ENCODE measurements around the gene FXYD6. TPM values are rescaled to one million over a fixed set of nuclear protein-coding genes. Genes with fewer than 3 reads are reported as not detected.
"Not testable (repeated sequence)": the region's sequence is repeated elsewhere in the genome, so short reads cannot be mapped to it uniquely, and the experiment has no call there.

Gene FXYD6
- total and polyA plus RNA-seq, 3 experiments from 2014 or later, result 0.11 TPM; not detected in 2

DNA sequence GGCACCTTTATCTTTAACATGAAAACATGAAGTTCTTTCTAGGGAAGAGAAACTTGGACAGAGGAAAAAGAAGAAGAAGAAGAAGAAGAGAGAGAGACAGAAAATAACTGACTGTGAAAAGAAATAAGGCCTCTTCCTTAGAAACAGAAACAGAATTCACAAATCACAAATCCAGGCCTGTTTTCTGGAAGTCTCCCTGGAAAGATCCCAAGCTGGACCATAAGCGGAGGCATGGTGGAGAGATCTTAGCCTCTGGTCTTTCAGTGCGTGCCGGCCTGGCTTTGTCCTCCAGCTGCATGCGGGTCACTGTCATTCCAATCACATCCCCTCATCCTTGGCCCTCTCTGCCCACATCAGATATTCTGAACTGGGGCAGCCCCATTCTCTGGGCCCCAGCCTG lies 6.9 kb downstream of the FXYD6 start:
- Mint-ChIP-seq H3K4me3 (no peak overlapping the region), H3K9me3 (no peaks in the 10 kb centered on the region), H3K4me1 (peaks cover 0 to 12% (median 7%) of the 10 kb centered on the region in 3 donors), H3K27ac (peak overlapping the region in 2 of 8 donors; percentile 3 to 63), H3K36me3 (no peaks in the 10 kb centered on the region), H3K27me3 (peaks cover 23 to 58% of the 10 kb centered on the region in 2 donors)
- Histone ChIP-seq H3K27me3 (ENCODE audit: insufficient read depth, low read length, poor library complexity, severe bottlenecking) (peaks cover 16% of the 10 kb centered on the region), H3K27ac (ENCODE audit: low read depth, low read length) (no peak overlapping the region), H3K4me1 (ENCODE audit: insufficient read depth, low read length) (peaks cover 13% of the 10 kb centered on the region), H3K4me3 (ENCODE audit: low read length) (no peak overlapping the region), H3K9me3 (ENCODE audit: low read length) (no peaks in the 10 kb centered on the region), H3K36me3 (ENCODE audit: insufficient read depth, low read length) (no peaks in the 10 kb centered on the region)
- ChIA-PET POLR2A (no interaction called here), CTCF (no interaction called here)
- no peak for DNase-seq

DNA sequence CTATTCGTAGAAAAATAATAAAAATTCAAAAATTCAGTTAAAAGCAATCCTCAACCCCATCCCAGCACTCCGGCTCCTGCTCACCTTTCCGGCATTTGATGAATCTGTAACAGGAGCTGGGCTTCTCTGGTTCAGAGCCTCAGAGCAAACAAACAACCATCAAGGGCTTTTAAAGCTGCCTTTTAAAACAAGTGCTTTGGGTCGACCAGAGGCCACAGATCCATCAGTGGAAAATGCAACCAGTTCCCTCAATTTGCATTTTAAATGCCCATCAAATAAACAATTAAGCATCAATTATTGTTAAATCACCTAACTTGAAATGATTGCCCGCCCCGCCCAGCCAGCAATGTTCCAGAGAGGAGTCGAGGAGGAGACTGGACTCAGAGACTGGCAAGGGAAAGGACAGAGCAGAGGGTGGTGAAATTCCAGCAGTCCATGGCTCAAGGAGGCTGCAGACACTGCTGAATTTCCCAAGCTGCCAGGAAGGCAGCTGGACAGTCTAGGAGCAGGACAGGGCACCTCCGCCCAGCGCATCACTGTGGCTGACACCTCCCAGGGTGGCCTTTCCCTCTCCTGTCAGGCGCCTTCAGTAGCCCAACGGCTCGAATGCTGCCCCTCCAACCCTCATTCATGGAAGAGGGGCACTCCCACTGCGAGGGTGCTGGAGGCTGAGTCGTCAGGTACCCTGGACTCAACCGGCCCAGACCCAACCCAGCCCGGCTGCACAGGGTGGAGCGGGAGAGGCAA lies 7.5 kb downstream of the FXYD6 start:
- ChIA-PET CTCF (no interaction called here), POLR2A (no interaction called here)
- Histone ChIP-seq H3K27me3 (ENCODE audit: insufficient read depth, low read length, poor library complexity, severe bottlenecking) (peaks cover 10% of the 10 kb centered on the region), H3K9me3 (ENCODE audit: low read length) (no peaks in the 10 kb centered on the region), H3K4me1 (ENCODE audit: insufficient read depth, low read length) (peaks cover 13% of the 10 kb centered on the region), H3K36me3 (ENCODE audit: insufficient read depth, low read length) (no peaks in the 10 kb centered on the region), H3K27ac (ENCODE audit: low read depth, low read length) (no peak overlapping the region), H3K4me3 (ENCODE audit: low read length) (no peak overlapping the region)
- H3K36me3 Mint-ChIP-seq, result no peaks in the 10 kb centered on the region
- H3K4me3 Mint-ChIP-seq, result no peak overlapping the region
- DNase-seq, result no peak
- H3K27ac Mint-ChIP-seq, result peak overlapping the region in 2 of 8 donors; percentile 3 to 63
- H3K4me1 Mint-ChIP-seq, result peaks cover 0 to 7% (median 3%) of the 10 kb centered on the region in 3 donors
- H3K27me3 Mint-ChIP-seq, result peaks cover 17 to 53% of the 10 kb centered on the region in 2 donors
- no peaks in the 10 kb centered on the region for H3K9me3 Mint-ChIP-seq

DNA sequence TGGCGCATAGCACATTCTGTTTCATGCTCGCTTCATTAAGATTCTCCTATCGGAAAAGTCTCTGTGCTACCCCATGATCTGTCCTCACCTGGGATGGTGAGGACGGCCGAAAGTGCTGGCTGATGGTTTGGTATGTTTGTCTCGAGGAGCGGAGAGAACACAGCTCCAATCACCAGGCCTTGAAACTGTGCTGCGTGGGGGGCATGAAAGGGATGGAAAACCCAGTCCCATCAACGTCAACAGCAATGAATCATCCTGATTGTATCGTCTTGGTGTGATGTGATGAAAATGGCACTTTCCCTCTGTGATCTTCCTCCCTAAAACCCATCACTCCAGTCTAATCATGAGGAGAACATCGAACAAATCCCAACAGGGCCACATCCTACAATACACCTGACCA lies 8.4 kb downstream of the FXYD6 start:
- H3K36me3 ChIP-seq (ENCODE audit: insufficient read depth, low read length), result no peaks in the 10 kb centered on the region
- H3K9me3 Mint-ChIP-seq, result no peaks in the 10 kb centered on the region
- H3K9me3 ChIP-seq (ENCODE audit: low read length), result no peaks in the 10 kb centered on the region
- no peak overlapping the region for H3K27ac Mint-ChIP-seq
- H3K27ac ChIP-seq (ENCODE audit: low read depth, low read length), result no peak overlapping the region
- CTCF ChIA-PET, result no interaction called here
- peaks cover 13 to 44% of the 10 kb centered on the region in 2 donors for H3K27me3 Mint-ChIP-seq
- H3K4me1 ChIP-seq (ENCODE audit: insufficient read depth, low read length), result peaks cover 5% of the 10 kb centered on the region
- POLR2A ChIA-PET, result no interaction called here
- H3K4me3 Mint-ChIP-seq, result no peak overlapping the region
- H3K4me3 ChIP-seq (ENCODE audit: low read length), result no peak overlapping the region
- peaks cover 0 to 2% (median 1%) of the 10 kb centered on the region in 3 donors for H3K4me1 Mint-ChIP-seq
- no peak for DNase-seq
- peaks cover under 1% of the 10 kb centered on the region for H3K27me3 ChIP-seq (ENCODE audit: insufficient read depth, low read length, poor library complexity, severe bottlenecking)
- no peaks in the 10 kb centered on the region for H3K36me3 Mint-ChIP-seq

DNA sequence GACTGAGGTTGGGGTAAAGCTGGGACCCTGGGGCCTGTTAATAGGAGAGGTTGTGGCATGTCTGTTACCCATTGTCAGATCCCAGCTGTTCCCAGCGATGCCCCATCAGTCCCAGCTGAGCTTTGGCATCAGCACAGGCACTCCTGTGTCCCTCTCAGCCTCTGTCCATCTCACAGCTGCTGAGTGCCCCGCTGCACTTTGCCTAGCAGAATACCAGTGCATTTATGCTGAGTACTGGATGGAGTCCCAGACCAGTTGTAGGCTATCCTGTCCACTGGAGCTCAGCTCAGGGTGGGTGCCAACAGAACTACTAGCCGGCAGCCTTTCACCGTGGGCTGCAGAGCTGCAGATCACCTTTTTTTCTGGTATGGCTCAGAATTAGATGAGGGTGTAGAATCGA lies 9.9 kb downstream of the FXYD6 start:
- Mint-ChIP-seq H3K9me3 (no peaks in the 10 kb centered on the region), H3K27ac (no peak overlapping the region), H3K36me3 (no peaks in the 10 kb centered on the region), H3K4me1 (no peaks in the 10 kb centered on the region), H3K4me3 (no peak overlapping the region), H3K27me3 (peaks cover 2 to 30% of the 10 kb centered on the region in 2 donors)
- Histone ChIP-seq H3K4me1 (ENCODE audit: insufficient read depth, low read length) (no peaks in the 10 kb centered on the region), H3K27ac (ENCODE audit: low read depth, low read length) (no peak overlapping the region), H3K36me3 (ENCODE audit: insufficient read depth, low read length) (no peaks in the 10 kb centered on the region), H3K9me3 (ENCODE audit: low read length) (no peaks in the 10 kb centered on the region), H3K4me3 (ENCODE audit: low read length) (no peak overlapping the region), H3K27me3 (ENCODE audit: insufficient read depth, low read length, poor library complexity, severe bottlenecking) (no peaks in the 10 kb centered on the region)
- CTCF ChIA-PET, result interaction anchor here (1.2 to 1.4 kb wide), 2 partner anchors 10 to 23 kb away, joined by 3 to 4 read pairs; partner anchors contain the start of gene FXYD6
- no peak for DNase-seq
- POLR2A ChIA-PET, result interaction anchor here (1.2 kb wide), 1 partner anchor 135 kb away, joined by 3 read pairs; no protein-coding TSS in a partner anchor

DNA sequence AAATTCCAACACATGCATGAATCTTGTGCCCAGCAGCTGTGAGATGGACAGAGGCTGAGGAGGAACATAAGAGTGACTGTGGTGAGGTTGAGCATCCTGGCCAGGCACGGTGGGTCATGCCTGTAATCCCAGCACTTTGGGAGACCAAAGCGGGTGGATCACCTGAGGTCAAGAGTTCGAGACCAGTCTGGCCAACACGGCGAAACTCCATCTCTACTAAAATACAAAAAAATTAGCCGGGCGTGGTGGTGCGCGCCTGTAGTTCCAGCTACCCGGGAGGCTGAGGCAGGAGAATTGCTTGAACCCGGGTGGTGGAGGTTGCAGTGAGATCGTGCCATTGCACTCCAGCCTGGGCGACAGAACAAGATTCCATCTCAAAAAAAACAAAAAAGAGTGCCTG lies 10.9 kb downstream of the FXYD6 start:
- H3K27ac ChIP-seq (ENCODE audit: low read depth, low read length); H3K36me3 Mint-ChIP-seq; POLR2A ChIA-PET; H3K27me3 ChIP-seq (ENCODE audit: insufficient read depth, low read length, poor library complexity, severe bottlenecking); H3K9me3 Mint-ChIP-seq; H3K4me1 ChIP-seq (ENCODE audit: insufficient read depth, low read length); DNase-seq; H3K4me3 Mint-ChIP-seq; H3K4me1 Mint-ChIP-seq; H3K9me3 ChIP-seq (ENCODE audit: low read length); H3K36me3 ChIP-seq (ENCODE audit: insufficient read depth, low read length); H3K27ac Mint-ChIP-seq; H3K4me3 ChIP-seq (ENCODE audit: low read length): not testable (repeated sequence)
- H3K27me3 Mint-ChIP-seq, result peaks cover 2 to 29% of the 10 kb centered on the region in 2 donors
- CTCF ChIA-PET, result interaction anchor here (1.4 kb wide), 2 partner anchors 22 to 32 kb away, joined by 3 to 4 read pairs; no protein-coding TSS in a partner anchor

DNA sequence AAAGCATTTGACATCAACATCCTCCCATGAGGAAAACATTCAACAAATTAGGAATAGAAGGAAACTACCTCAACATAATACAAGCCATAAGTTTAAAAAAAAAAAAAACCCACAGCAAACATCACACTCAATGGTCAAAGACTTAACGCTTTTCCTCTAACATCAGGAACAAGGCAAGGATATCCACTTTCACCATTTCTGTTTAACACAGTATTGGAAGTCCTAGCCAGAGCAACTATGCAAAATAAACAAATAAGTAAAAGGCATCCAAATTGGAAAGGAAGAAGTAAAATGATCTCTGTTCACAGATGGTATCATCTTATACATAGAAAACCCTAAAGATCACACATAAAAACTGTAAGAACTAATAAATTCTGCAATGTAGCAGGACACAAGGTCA lies 13.1 kb downstream of the FXYD6 start:
- Histone ChIP-seq H3K36me3 (ENCODE audit: insufficient read depth, low read length) (no peaks in the 10 kb centered on the region), H3K27ac (ENCODE audit: low read depth, low read length) (no peak overlapping the region), H3K27me3 (ENCODE audit: insufficient read depth, low read length, poor library complexity, severe bottlenecking) (no peaks in the 10 kb centered on the region), H3K9me3 (ENCODE audit: low read length) (no peaks in the 10 kb centered on the region), H3K4me3 (ENCODE audit: low read length) (no peak overlapping the region), H3K4me1 (ENCODE audit: insufficient read depth, low read length) (no peaks in the 10 kb centered on the region)
- Mint-ChIP-seq H3K36me3 (no peaks in the 10 kb centered on the region), H3K9me3 (no peaks in the 10 kb centered on the region), H3K27me3 (peaks cover 3 to 30% of the 10 kb centered on the region in 2 donors), H3K4me1 (no peaks in the 10 kb centered on the region), H3K27ac (no peak overlapping the region), H3K4me3 (no peak overlapping the region)
- no peak for DNase-seq
- POLR2A ChIA-PET, result no interaction called here
- CTCF ChIA-PET, result interaction anchor here (0.6 to 1.0 kb wide), 2 partner anchors 70 to 190 kb away, joined by 3 read pairs; no protein-coding TSS in a partner anchor

DNA sequence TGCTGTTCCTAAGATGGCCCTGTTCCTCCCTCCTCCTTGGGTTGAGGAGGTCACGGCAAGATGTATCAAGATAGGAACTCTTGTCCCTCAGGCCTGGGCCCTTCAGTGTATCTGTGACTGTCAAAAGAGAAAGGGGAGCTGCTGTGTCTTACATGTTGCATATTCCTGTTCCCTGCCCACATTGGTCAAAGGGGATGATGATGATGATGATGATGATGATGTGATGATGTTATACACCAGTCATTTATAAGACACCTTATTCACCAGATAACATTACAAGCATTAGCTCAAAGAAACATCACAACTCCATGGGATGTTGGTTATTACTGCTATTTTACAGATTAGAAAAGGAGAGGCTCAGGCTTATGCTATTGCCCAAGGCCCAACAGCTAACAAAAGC lies 13.7 kb downstream of the FXYD6 start:
- ChIA-PET POLR2A (no interaction called here), CTCF (interaction anchor here (0.6 to 1.0 kb wide), 2 partner anchors 70 to 191 kb away, joined by 3 read pairs; no protein-coding TSS in a partner anchor)
- no peaks in the 10 kb centered on the region for H3K36me3 ChIP-seq (ENCODE audit: insufficient read depth, low read length)
- H3K4me3 ChIP-seq (ENCODE audit: low read length), result no peak overlapping the region
- Mint-ChIP-seq H3K9me3 (no peaks in the 10 kb centered on the region), H3K27me3 (peaks cover 3 to 24% of the 10 kb centered on the region in 2 donors), H3K27ac (no peak overlapping the region), H3K36me3 (no peaks in the 10 kb centered on the region), H3K4me3 (no peak overlapping the region), H3K4me1 (no peaks in the 10 kb centered on the region)
- H3K27me3 ChIP-seq (ENCODE audit: insufficient read depth, low read length, poor library complexity, severe bottlenecking), result no peaks in the 10 kb centered on the region
- H3K9me3 ChIP-seq (ENCODE audit: low read length), result no peaks in the 10 kb centered on the region
- H3K27ac ChIP-seq (ENCODE audit: low read depth, low read length), result no peak overlapping the region
- no peaks in the 10 kb centered on the region for H3K4me1 ChIP-seq (ENCODE audit: insufficient read depth, low read length)
- DNase-seq, result no peak

DNA sequence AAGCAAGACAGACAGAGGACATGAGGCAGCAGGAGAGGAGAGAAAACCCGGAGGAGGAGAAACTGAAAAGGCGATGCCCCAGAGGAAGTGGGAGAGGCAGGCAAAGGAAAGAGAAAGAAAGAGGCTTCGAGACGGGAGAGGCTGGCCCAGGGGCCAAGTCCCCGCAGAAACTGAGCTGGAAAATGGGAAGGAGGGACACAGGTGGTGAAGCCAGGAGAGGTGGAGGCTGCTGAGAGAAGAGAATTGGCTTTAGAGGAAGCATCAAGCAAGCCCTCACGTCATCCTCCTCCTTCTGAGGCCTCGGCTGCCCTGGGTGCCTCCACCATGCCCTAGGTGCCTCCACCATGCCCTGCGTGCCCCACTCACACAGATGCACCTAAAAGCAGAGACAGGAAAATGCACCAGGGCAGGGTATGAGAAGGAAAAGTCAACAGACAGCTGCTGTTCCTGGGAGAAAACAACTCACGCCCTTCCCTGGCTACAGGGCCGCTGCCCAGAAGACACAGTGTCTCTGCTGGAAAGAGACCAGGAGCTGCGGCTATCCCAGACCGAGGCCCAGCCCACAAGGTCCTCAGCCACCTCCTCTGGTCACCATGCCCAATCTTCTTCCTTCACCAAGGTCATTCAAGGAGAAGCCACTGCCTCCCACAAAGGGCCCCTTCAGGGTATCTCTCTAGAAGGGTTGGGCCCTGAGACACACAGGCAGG lies 14.3 kb downstream of the FXYD6 start:
- no peak for DNase-seq
- H3K4me3 ChIP-seq (ENCODE audit: low read length), result no peak overlapping the region
- no peaks in the 10 kb centered on the region for H3K27me3 ChIP-seq (ENCODE audit: insufficient read depth, low read length, poor library complexity, severe bottlenecking)
- no peaks in the 10 kb centered on the region for H3K9me3 Mint-ChIP-seq
- no peak overlapping the region for H3K4me3 Mint-ChIP-seq
- no peaks in the 10 kb centered on the region for H3K4me1 Mint-ChIP-seq
- H3K27me3 Mint-ChIP-seq, result peaks cover 3 to 19% of the 10 kb centered on the region in 2 donors
- CTCF ChIA-PET, result interaction anchor here (1.0 kb wide), 1 partner anchor 71 kb away, joined by 3 read pairs; no protein-coding TSS in a partner anchor
- H3K4me1 ChIP-seq (ENCODE audit: insufficient read depth, low read length), result no peaks in the 10 kb centered on the region
- POLR2A ChIA-PET, result interaction anchor here (0.7 kb wide), 1 partner anchor 194 kb away, joined by 3 read pairs; no protein-coding TSS in a partner anchor
- H3K27ac Mint-ChIP-seq, result peak overlapping the region in 1 of 8 donors; percentile 70
- H3K27ac ChIP-seq (ENCODE audit: low read depth, low read length), result no peak overlapping the region
- no peaks in the 10 kb centered on the region for H3K9me3 ChIP-seq (ENCODE audit: low read length)
- peaks cover 0 to under 1% (median 0%) of the 10 kb centered on the region in 3 donors for H3K36me3 Mint-ChIP-seq
- H3K36me3 ChIP-seq (ENCODE audit: insufficient read depth, low read length), result no peaks in the 10 kb centered on the region
